Tibial artery (tissue), 4 donors: ENCODE data around the gene HTD2.
"Not testable (repeated sequence)": the region's sequence is repeated elsewhere in the genome, so short reads cannot be mapped to it uniquely, and the experiment has no call there.

Experiments used
- DNase-seq, 2 donors: peaks; one replicate each; pipeline ENCODE4 v3.0.0-alpha.2; 2019
- H3K27ac ChIP-seq, 2 donors: fragments of 200-600 bp; sonication (generic) in 1 of 2; 1 replicate in 1 of 2; 2 replicates in 1 of 2; pipeline ENCODE4 v1.5.1; 2018 to 2019; ENCODE audit warnings: mild to moderate bottlenecking in 1 of 2
- H3K27me3 ChIP-seq, 2 donors: fragments of 200-600 bp; sonication (generic) in 1 of 2; one replicate each; pipeline versions ENCODE4 v1.5.1 to v1.6.0; 2016 to 2019
- H3K36me3 ChIP-seq, 3 donors: fragments of 200-600 bp; sonication (generic) in 2 of 3; one replicate each; pipeline ENCODE4 v1.5.1; 2016 to 2019; ENCODE audit warnings: mild to moderate bottlenecking in 2 of 3
- H3K4me1 ChIP-seq, 4 donors: fragments of 200-600 bp; sonication (generic) in 2 of 4; 1 replicate in 3 of 4; 2 replicates in 1 of 4; pipeline ENCODE4 v1.5.1; 2016 to 2019
- H3K4me3 ChIP-seq, 2 donors: fragments of 200-600 bp; sonication (generic) in 1 of 2; 1 replicate in 1 of 2; 2 replicates in 1 of 2; pipeline ENCODE4 v1.5.1; 2018 to 2019; ENCODE audit warnings: mild to moderate bottlenecking in 2 of 2
- H3K9me3 ChIP-seq, 3 donors: fragments of 200-600 bp; sonication (generic) in 1 of 3; one replicate each; pipeline ENCODE4 v1.5.1; 2016 to 2019
- intact Hi-C: fragments of 100-400 bp; cut with DNase I; formaldehyde crosslinking; loops from one replicate; pipeline ENCODE4 v1.15.0; 2023; ENCODE audit warnings: low total_unique reads
- TF ChIP-seq, protein P1 (sequence below), 2 experiments: fragments of 200-600 bp in 1 of 2; fragments of 450-650 bp in 1 of 2; IDR thresholded peaks; one replicate each; pipeline ENCODE4 v1.5.1; 2017 to 2019; ENCODE audit warnings: antibody characterized with exemption in 2 of 2, mild to moderate bottlenecking in 1 of 2, moderate library complexity in 1 of 2

HTD2 gene

GRCh38 chr3:58266577-58266976 lies 39.7 kb upstream of the HTD2 start:
- peaks cover 0 to 26% (median 9%) of the 10 kb centered on the region in 3 donors for H3K36me3 ChIP-seq
- H3K27me3 ChIP-seq: no peaks in the 10 kb centered on the region
- H3K4me1 ChIP-seq: no peaks in the 10 kb centered on the region
- intact Hi-C loops: no loop called here
- DNase-seq: no peak
- TF ChIP-seq, protein P1, sequence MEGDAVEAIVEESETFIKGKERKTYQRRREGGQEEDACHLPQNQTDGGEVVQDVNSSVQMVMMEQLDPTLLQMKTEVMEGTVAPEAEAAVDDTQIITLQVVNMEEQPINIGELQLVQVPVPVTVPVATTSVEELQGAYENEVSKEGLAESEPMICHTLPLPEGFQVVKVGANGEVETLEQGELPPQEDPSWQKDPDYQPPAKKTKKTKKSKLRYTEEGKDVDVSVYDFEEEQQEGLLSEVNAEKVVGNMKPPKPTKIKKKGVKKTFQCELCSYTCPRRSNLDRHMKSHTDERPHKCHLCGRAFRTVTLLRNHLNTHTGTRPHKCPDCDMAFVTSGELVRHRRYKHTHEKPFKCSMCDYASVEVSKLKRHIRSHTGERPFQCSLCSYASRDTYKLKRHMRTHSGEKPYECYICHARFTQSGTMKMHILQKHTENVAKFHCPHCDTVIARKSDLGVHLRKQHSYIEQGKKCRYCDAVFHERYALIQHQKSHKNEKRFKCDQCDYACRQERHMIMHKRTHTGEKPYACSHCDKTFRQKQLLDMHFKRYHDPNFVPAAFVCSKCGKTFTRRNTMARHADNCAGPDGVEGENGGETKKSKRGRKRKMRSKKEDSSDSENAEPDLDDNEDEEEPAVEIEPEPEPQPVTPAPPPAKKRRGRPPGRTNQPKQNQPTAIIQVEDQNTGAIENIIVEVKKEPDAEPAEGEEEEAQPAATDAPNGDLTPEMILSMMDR (IDR thresholded peaks at IDR 0.05): no peak
- no peaks in the 10 kb centered on the region for H3K9me3 ChIP-seq
- H3K4me3 ChIP-seq: no peak overlapping the region
- no peak overlapping the region for H3K27ac ChIP-seq

- H3K4me1 ChIP-seq, H3K4me3 ChIP-seq, H3K9me3 ChIP-seq, intact Hi-C loops, H3K27ac ChIP-seq, DNase-seq, H3K27me3 ChIP-seq: not testable (repeated sequence)
- H3K36me3 ChIP-seq: peaks cover 0 to 26% (median 9%) of the 10 kb centered on the region in 3 donors
Measured at GRCh38 chr3:58267543-58267942, 38.8 kb upstream of the HTD2 start.

DNA sequence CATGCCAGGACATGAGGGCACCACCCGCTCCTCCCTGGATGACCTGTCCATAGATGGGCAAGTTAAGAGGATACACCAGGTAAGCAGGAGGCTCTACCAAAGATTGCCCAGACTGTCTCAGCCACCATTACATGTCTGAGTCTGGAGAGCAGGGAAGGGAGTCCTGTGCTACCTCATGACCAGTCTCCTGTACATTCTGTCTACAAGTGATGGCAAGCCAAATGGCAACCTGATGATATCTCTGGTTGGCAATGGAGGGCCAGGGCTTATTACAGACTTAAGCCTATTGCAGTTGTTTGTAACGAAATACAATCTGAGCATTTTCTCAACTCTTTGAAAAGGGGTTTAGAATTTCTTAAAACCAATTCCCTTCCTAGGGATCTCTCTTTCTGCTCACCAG lies 37.0 kb upstream of the HTD2 start:
- no peaks in the 10 kb centered on the region for H3K27me3 ChIP-seq
- intact Hi-C loops: no loop called here
- H3K4me1 ChIP-seq: peaks cover 0 to 8% (median 0%) of the 10 kb centered on the region in 4 donors
- H3K27ac ChIP-seq: no peak overlapping the region
- H3K4me3 ChIP-seq: no peak overlapping the region
- no peaks in the 10 kb centered on the region for H3K9me3 ChIP-seq
- TF ChIP-seq, protein P1 (IDR thresholded peaks at IDR 0.05): no peak
- DNase-seq: no peak
- H3K36me3 ChIP-seq: peaks cover 0 to 26% (median 9%) of the 10 kb centered on the region in 3 donors

DNA sequence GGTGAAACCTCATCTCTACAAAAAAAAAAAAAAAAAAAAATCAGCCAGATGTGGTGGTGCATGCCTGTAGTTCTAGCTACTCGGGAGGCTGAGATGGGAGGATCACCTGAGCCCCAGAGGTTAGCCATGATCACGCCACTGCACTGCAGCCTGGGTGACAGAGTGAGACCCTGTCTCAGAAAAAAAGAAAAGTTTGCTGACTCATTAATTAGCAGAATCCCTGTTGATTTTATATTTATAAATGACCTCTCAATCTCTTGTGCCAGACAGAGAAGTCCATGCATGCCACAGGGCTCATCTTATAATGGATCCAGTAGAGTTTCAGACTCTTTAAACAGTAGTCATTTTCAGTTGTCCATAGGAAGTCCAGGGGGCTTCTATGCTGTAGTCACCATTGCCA lies 35.8 kb upstream of the HTD2 start:
- Histone ChIP-seq H3K4me3 (no peak overlapping the region), H3K36me3 (peaks cover 8 to 32% (median 18%) of the 10 kb centered on the region in 3 donors), H3K27ac (no peak overlapping the region), H3K9me3 (no peaks in the 10 kb centered on the region), H3K27me3 (no peaks in the 10 kb centered on the region), H3K4me1 (peaks cover 0 to 8% (median 0%) of the 10 kb centered on the region in 4 donors)
- TF ChIP-seq, protein P1 (IDR thresholded peaks at IDR 0.05): no peak
- DNase-seq: no peak
- intact Hi-C loops: no loop called here

- Histone ChIP-seq H3K4me1 (peaks cover 0 to 8% (median 0%) of the 10 kb centered on the region in 4 donors), H3K9me3 (no peaks in the 10 kb centered on the region), H3K4me3 (no peak overlapping the region), H3K36me3 (peaks cover 12 to 32% (median 23%) of the 10 kb centered on the region in 3 donors), H3K27me3 (no peaks in the 10 kb centered on the region), H3K27ac (no peak overlapping the region)
- DNase-seq: no peak
- intact Hi-C loops: no loop called here
- TF ChIP-seq, protein P1 (IDR thresholded peaks at IDR 0.05): no peak
Measured at GRCh38 chr3:58271901-58272501, 34.3 kb upstream of the HTD2 start.

GRCh38 chr3:58272891-58273290 lies 33.4 kb upstream of the HTD2 start:
- H3K9me3 ChIP-seq: no peaks in the 10 kb centered on the region
- H3K27ac ChIP-seq: no peak overlapping the region
- DNase-seq: no peak
- H3K27me3 ChIP-seq: no peaks in the 10 kb centered on the region
- peaks cover 0 to 8% (median 0%) of the 10 kb centered on the region in 4 donors for H3K4me1 ChIP-seq
- intact Hi-C loops: no loop called here
- H3K36me3 ChIP-seq: peaks cover 12 to 23% (median 23%) of the 10 kb centered on the region in 3 donors
- H3K4me3 ChIP-seq: no peak overlapping the region
- TF ChIP-seq, protein P1 (IDR thresholded peaks at IDR 0.05): no peak

DNA sequence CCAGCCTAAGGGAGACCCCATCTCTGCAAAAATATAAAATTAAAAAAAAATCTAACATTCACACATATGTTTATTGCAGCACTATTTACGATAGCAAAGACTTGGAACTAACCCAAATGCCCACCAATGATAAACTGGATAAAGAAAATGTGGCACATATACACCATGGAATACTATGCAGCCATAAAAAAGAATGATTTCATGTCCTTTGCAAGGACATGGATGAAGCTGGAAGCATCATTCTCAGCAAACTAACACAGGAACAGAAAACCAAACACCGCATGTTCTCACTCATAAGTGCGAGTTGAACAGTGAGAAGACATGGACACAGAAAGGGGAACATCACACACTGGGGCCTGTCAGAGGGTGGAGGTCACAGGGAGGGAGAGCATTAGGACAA lies 33.0 kb upstream of the HTD2 start:
- H3K9me3 ChIP-seq: not testable (repeated sequence)

More for the DNA sequence above, 33.0 kb upstream of the HTD2 start:
- H3K27ac ChIP-seq, H3K4me1 ChIP-seq, H3K4me3 ChIP-seq, DNase-seq, H3K27me3 ChIP-seq, intact Hi-C loops: not testable (repeated sequence)
- H3K36me3 ChIP-seq: peaks cover 12 to 23% (median 19%) of the 10 kb centered on the region in 3 donors
